GM12892 (cell line): ENCODE measurements around the gene PXMP4.

ENCODE experiments used
- POLR2AphosphoS5 ChIP-seq: IDR thresholded peaks from 2 replicates; pipeline ENCODE4 v1.6.1; 2011; ENCODE audit warnings: low read depth, low read length, control low read depth
- TAF1 ChIP-seq: IDR thresholded peaks from 2 replicates; pipeline ENCODE4 v1.6.1; 2011; ENCODE audit warnings: low read depth, mild to moderate bottlenecking, control low read depth, low read length, borderline replicate concordance

- TF ChIP-seq POLR2AphosphoS5 (no peak), TAF1 (no peak)
These were observed 66.8 kb downstream of the PXMP4 start for GRCh38 chr20:33653218-33653899.
